Natural killer cell (primary cell): Measurements from ENCODE around the gene CDC34. TPM values are rescaled to one million over a fixed set of nuclear protein-coding genes. Genes with fewer than 3 reads are reported as not detected.

Experiments
- ATAC-seq, 3 donors: fragments of 150-1000 bp in 2 of 3; fragments of 200-7000 bp in 1 of 3; cut with Tn5 transposase; 1 replicate in 1 of 3; 2 replicates in 2 of 3; pipeline ENCODE4 v1.10.0; 2021; ENCODE audit warnings: mild to moderate bottlenecking in 2 of 3, moderate library complexity in 2 of 3
- DNase-seq, 2 donors: peaks; one replicate each; pipeline versions ENCODE4 v3.0.0 to v3.0.0-alpha.2; 2013 to 2021; ENCODE audit warnings: mixed read lengths in 1 of 2
- H3K27ac ChIP-seq: one replicate; pipeline ENCODE4 v1.5.1; 2013; ENCODE audit warnings: mild to moderate bottlenecking, low read length
- H3K27me3 ChIP-seq: one replicate; pipeline ENCODE4 v1.6.1; 2013; ENCODE audit warnings: low read length; ENCODE audit not compliant: control insufficient read depth, insufficient read depth
- H3K36me3 ChIP-seq: one replicate; pipeline ENCODE4 v1.6.1; 2013; ENCODE audit warnings: low read length; ENCODE audit not compliant: control insufficient read depth, insufficient read depth
- H3K4me1 ChIP-seq: one replicate; pipeline ENCODE4 v1.6.1; 2013; ENCODE audit warnings: low read length; ENCODE audit not compliant: control insufficient read depth, insufficient read depth
- H3K4me3 ChIP-seq: one replicate; pipeline ENCODE4 v1.5.1; 2013; ENCODE audit warnings: low read length
- H3K9me3 ChIP-seq: one replicate; pipeline ENCODE4 v1.6.1; 2013; ENCODE audit warnings: low read length; ENCODE audit not compliant: control insufficient read depth, insufficient read depth
- H3K27ac Mint-ChIP-seq, 2 donors: one replicate each; pipeline ENCODE4 v1.8.0; 2022; ENCODE audit warnings: mild to moderate bottlenecking in 2 of 2, mixed read lengths in 2 of 2, moderate library complexity in 1 of 2
- H3K27me3 Mint-ChIP-seq, 2 donors: one replicate each; pipeline ENCODE4 v1.8.0; 2022; ENCODE audit warnings: low read depth in 2 of 2, mixed read lengths in 2 of 2
- H3K36me3 Mint-ChIP-seq: one replicate; pipeline ENCODE4 v1.8.0; 2022; ENCODE audit warnings: mixed read lengths
- H3K4me1 Mint-ChIP-seq, 2 donors: one replicate each; pipeline ENCODE4 v1.8.0; 2022; ENCODE audit warnings: mixed read lengths in 2 of 2
- H3K4me3 Mint-ChIP-seq: one replicate; pipeline ENCODE4 v1.8.0; 2022; ENCODE audit warnings: mild to moderate bottlenecking, moderate library complexity, mixed read lengths
- H3K9me3 Mint-ChIP-seq, 2 donors: one replicate each; pipeline ENCODE4 v1.8.0; 2022; ENCODE audit warnings: mixed read lengths in 2 of 2
- CTCF ChIP-seq: fragments of 200-600 bp; IDR thresholded peaks from one replicate; pipeline ENCODE4 v1.8.0; 2022; ENCODE audit warnings: antibody characterized with exemption
- WGBS: methylation state at CpG from one replicate; pipeline ENCODE4 v1.1.7; 2013; ENCODE audit warnings: missing lambda C conversion rate; ENCODE audit not compliant: insufficient coverage; 5-methylcytosine and 5-hydroxymethylcytosine counted together
- intact Hi-C: fragments of 100-400 bp; cut with micrococcal nuclease; formaldehyde crosslinking; loops from one replicate; pipeline ENCODE4 v1.14.2; 2022
- total RNA-seq, 4 donors: library from RNA; stranded (reverse); fragments of 120-200 nt in 1 of 4; gene quantifications; one replicate each; pipeline versions ENCODE4 v1.2.3 to v1.2.4, GENCODE V29; 2013 to 2022

Gene CDC34
- total RNA-seq, 3 donors from 2014 or later (not counting 1 experiment from before 2014, with no cell fraction given) = 68.5 to 114 (median 101) TPM

DNA sequence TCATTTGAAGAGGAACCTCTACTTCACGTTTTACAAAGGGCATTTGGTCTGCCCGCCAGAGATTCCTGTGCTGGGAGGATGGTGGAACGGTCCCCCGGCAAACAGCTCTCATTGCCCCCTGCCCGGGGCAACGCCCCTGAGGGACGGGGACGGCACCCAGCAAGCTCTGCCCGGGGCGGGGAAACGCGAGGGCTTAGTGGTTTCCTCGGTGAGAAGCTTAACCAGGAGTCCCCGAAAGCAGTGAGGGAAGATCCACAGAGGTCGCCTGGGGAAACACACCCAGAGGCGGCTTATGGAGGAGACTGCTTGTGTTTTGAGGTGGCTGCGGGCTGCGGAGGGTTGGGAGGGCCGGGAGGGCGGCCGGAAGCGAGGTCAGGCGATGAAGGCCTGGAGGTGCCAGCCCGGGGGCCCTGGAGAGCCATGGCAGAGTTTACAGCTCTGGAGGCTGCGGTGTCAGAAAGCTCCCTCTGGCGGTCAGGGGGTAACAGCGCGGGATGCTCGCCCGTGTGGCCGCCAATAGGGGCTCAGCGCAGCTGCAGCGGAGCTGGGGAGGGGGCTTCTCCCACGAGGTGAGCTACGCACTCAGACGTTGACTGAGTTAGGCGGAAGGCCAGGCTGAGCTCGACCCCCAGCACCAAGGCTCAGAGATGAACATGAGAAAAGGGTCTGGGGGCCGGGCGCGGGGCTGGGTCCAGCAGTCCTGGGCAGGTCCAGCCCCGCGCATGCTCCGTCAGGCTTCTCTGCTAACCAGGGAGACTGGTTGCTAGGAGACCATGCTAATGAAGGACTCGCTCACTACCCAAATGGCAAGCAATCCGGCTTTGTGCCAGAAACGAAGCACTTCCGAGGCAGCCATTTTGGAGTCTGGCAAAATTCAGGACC lies 24.9 kb upstream of the CDC34 start:
- intact Hi-C loops = loop anchor here (2.0 kb wide), 1 partner anchor 18 kb away; no protein-coding TSS in a partner anchor
- H3K9me3 ChIP-seq = no peaks in the 10 kb centered on the region
- peak overlapping the region; percentile 68 for H3K4me3 ChIP-seq
- WGBS = under 1% methylated on average over 48 of the region's 48 CpGs
- H3K9me3 Mint-ChIP-seq = no peaks in the 10 kb centered on the region
- H3K4me3 Mint-ChIP-seq = peak overlapping the region; percentile 96
- H3K27me3 Mint-ChIP-seq = no peaks in the 10 kb centered on the region
- H3K27ac Mint-ChIP-seq = peak overlapping the region; percentile 96 to 98
- H3K36me3 Mint-ChIP-seq = no peaks in the 10 kb centered on the region
- H3K4me1 Mint-ChIP-seq = peaks cover 20 to 44% of the 10 kb centered on the region in 2 donors
- peaks cover 47% of the 10 kb centered on the region for H3K4me1 ChIP-seq
- ATAC-seq (peak; percentile 52 to 79 (median 62)), DNase-seq (peak; percentile 91 to 99)
- TF ChIP-seq CTCF = peak; percentile 93
- peak overlapping the region; percentile 97 for H3K27ac ChIP-seq
- H3K27me3 ChIP-seq = no peaks in the 10 kb centered on the region
- no peaks in the 10 kb centered on the region for H3K36me3 ChIP-seq

GRCh38 chr19:507286-508203 lies 24.0 kb upstream of the CDC34 start, which contains the start of gene TPGS1:
Gene TPGS1 (plus strand): TSS chr19:507497. CDS start chr19:507507, 10 bp downstream.
- H3K9me3 ChIP-seq = no peaks in the 10 kb centered on the region
- no peaks in the 10 kb centered on the region for H3K9me3 Mint-ChIP-seq
- H3K4me3 Mint-ChIP-seq = peak within 1 kb of the TSS; percentile 96
- H3K4me1 Mint-ChIP-seq = peaks cover 23 to 53% of the 10 kb centered on the region in 2 donors
- peak within 1 kb of the TSS; percentile 96 to 98 for H3K27ac Mint-ChIP-seq
- ATAC-seq (peak; percentile 46 to 77 (median 61)), DNase-seq (peak; percentile 85 to 86)
- no peaks in the 10 kb centered on the region for H3K27me3 ChIP-seq
- no peaks in the 10 kb centered on the region for H3K36me3 ChIP-seq
- under 1% methylated on average over 81 of the region's 81 CpGs for WGBS
- peak within 1 kb of the TSS; percentile 68 for H3K4me3 ChIP-seq
- intact Hi-C loops = loop anchor here (2.0 kb wide), 1 partner anchor 19 kb away; no protein-coding TSS in a partner anchor
- H3K36me3 Mint-ChIP-seq = no peaks in the 10 kb centered on the region
- no peak for TF ChIP-seq CTCF
- peak within 1 kb of the TSS; percentile 97 for H3K27ac ChIP-seq
- peaks cover 56% of the 10 kb centered on the region for H3K4me1 ChIP-seq
- no peaks in the 10 kb centered on the region for H3K27me3 Mint-ChIP-seq

- TF ChIP-seq CTCF = no peak
- Mint-ChIP-seq H3K9me3 (no peaks in the 10 kb centered on the region), H3K4me1 (peaks cover 23 to 53% of the 10 kb centered on the region in 2 donors), H3K27me3 (no peaks in the 10 kb centered on the region), H3K36me3 (no peaks in the 10 kb centered on the region), H3K27ac (peak overlapping the region; percentile 96 to 98), H3K4me3 (peak overlapping the region; percentile 96)
- H3K27ac ChIP-seq = peak overlapping the region; percentile 97
- ATAC-seq = no peak
- intact Hi-C loops = no loop called here
- no peak for DNase-seq
- peak overlapping the region; percentile 68 for H3K4me3 ChIP-seq
- WGBS = 71% methylated on average over 32 of the region's 32 CpGs
- H3K9me3 ChIP-seq = no peaks in the 10 kb centered on the region
- H3K27me3 ChIP-seq = no peaks in the 10 kb centered on the region
- no peaks in the 10 kb centered on the region for H3K36me3 ChIP-seq
- H3K4me1 ChIP-seq = peaks cover 62% of the 10 kb centered on the region
Measured at GRCh38 chr19:508204-509150, 23.1 kb upstream of the CDC34 start.
